NK-92 (cell line): ENCODE results near the gene IFI35.
"Not testable (repeated sequence)": the region's sequence is repeated elsewhere in the genome, so short reads cannot be mapped to it uniquely, and the experiment has no call there.

Experiments used
- DNase-seq: peaks from one replicate; lab custom pipeline; 2025; ENCODE audit not compliant: unreplicated experiment; lab: John Stamatoyannopoulos, UW

IFI35 gene

DNA sequence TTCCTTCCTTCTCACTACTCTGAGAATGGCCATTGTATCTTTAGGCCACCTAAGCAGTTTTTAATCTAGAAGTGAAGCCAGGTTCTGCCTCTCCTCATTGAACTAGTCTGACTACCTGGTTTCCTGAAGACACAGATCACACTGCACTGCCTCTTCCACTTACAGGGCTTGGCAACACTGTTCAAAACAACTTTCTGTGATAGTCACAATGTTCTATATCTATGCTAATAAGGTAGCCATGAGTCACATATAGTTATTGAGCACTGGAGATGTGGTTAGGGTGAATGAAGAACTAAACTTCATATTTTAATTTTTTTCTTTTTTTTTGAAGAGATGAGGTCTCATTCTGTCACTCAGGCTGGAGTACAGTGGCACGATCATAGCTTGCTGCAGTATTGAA, 45.4 kb downstream of the IFI35 start:
- DNase-seq: no peak

DNA sequence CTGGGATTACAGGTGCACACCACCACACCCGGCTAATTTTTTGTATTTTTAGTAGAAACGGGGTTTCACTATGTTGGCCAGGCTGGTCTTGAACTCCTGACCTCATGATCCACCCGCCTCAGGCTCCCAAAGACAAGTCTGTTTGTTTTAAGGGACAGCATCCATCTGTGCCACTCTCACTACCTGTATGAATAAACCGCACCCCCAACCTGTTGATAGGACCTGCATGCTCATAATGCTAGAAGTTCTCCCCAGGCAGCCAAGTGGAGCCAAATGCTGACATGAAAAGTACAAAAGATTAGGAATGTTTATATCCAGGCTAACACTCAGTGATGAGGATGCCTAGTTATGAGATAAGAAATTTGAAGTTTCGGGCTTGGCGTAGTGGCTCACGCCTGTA, 46.4 kb downstream of the IFI35 start:
- not testable (repeated sequence) for DNase-seq

DNA sequence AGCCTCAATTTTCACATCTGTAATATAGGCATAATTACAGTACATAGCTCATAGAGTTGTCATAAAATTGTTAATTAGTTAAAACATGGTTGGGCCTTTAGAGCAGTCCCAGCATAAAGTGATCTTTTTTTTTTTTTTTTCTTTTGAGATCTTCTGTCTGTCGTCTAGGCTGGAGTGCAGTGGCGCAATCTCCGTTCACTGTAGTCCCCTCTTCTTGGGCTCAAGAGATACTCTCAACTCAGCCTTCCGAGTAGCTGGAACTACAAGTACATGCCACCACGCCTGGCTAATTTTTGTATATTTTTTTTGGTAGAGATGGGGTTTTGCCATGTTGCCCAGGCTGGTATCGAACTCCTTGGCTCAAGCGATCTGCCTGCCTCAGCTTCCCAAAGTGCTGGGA, 49.5 kb downstream of the IFI35 start:
- no peak for DNase-seq

DNA sequence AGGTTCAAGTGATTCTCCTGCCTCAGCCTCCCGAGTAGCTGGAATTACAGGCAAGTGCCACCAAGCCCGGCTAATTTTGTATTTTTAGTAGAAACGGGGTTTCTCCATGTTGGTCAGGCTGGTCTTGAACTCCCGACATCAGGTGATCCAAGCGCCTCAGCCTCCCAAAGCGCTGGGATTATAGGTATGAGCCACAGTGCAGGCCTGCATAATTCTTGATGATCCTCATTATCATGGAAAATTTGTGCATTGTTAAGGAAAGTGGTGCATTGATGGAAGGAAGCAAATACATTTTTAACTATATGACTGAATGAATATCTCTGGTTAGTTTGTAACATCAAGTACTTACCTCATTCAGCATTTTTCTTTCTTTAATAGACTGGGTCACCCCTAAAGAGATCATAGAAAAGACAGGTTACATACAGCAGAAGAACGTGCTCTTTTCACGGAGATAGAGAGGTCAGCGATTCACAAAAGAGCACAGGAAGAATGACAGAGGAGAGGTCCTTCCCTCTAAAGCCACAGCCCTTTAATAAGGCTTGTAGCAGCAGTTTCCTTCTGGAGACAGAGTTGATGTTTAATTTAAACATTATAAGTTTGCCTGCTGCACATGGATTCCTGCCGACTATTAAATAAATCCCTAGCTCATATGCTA, 56.5 kb downstream of the IFI35 start:
- no peak for DNase-seq
